HEK293T (cell line): ENCODE data around the gene CELA3B.
"Not testable (repeated sequence)": the region's sequence is repeated elsewhere in the genome, so short reads cannot be mapped to it uniquely, and the experiment has no call there.

Experiments
- ARNT ChIP-seq: fragments of 450-650 bp; IDR thresholded peaks from 2 replicates; pipeline ENCODE4 v1.6.1; 2017; ENCODE audit warnings: mild to moderate bottlenecking
- BHLHE40 ChIP-seq: fragments of 450-650 bp; IDR thresholded peaks from 2 replicates; pipeline ENCODE4 v1.6.1; 2016; ENCODE audit warnings: mild to moderate bottlenecking, moderate library complexity, borderline replicate concordance
- CTBP1 ChIP-seq: fragments of 450-650 bp; IDR thresholded peaks from 2 replicates; pipeline ENCODE4 v1.6.1; 2016; ENCODE audit warnings: borderline replicate concordance
- FOXA1 ChIP-seq: fragments of 450-650 bp; IDR thresholded peaks from 2 replicates; pipeline ENCODE4 v1.6.1; 2016; ENCODE audit warnings: mild to moderate bottlenecking
- FOXM1 ChIP-seq: fragments of 450-650 bp; IDR thresholded peaks from 2 replicates; pipeline ENCODE4 v1.6.1; 2017; ENCODE audit warnings: mild to moderate bottlenecking, borderline replicate concordance
- L3MBTL2 ChIP-seq: fragments of 450-650 bp; conservative IDR thresholded peaks from 2 replicates; pipeline ENCODE4 v1.6.1; 2016; ENCODE audit warnings: mild to moderate bottlenecking
- SP1 ChIP-seq: fragments of 450-650 bp; IDR thresholded peaks from 2 replicates; pipeline ENCODE4 v1.6.1; 2017
- SUZ12 ChIP-seq: fragments of 450-650 bp; IDR thresholded peaks from 2 replicates; pipeline ENCODE4 v1.6.1; 2016; ENCODE audit warnings: mild to moderate bottlenecking

- not testable (repeated sequence) for TF ChIP-seq SUZ12, ARNT, CTBP1, FOXM1, BHLHE40, SP1, FOXA1, L3MBTL2
Measured at GRCh38 chr1:22034834-22035233, 58.0 kb downstream of the CELA3B start.
